Peyer's patch (tissue), 4 donors: ENCODE results near the gene DVL2.

Experiments used
- POLR2A ChIP-seq, 2 donors: fragments of 450-650 bp; IDR thresholded peaks; one replicate each; pipeline ENCODE4 v1.5.1; 2017; ENCODE audit warnings: antibody characterized with exemption in 2 of 2, mild to moderate bottlenecking in 2 of 2, moderate library complexity in 2 of 2
- TF ChIP-seq, protein P1 (sequence below), 6 experiments: fragments of 450-650 bp in 4 of 6; fragments of 200-600 bp in 2 of 6; sonication (generic) in 1 of 6; IDR thresholded peaks; one replicate each; pipeline ENCODE4 v1.5.1; 2017 to 2019; ENCODE audit warnings: antibody characterized with exemption in 6 of 6, mild to moderate bottlenecking in 3 of 6, moderate library complexity in 1 of 6

DNA sequence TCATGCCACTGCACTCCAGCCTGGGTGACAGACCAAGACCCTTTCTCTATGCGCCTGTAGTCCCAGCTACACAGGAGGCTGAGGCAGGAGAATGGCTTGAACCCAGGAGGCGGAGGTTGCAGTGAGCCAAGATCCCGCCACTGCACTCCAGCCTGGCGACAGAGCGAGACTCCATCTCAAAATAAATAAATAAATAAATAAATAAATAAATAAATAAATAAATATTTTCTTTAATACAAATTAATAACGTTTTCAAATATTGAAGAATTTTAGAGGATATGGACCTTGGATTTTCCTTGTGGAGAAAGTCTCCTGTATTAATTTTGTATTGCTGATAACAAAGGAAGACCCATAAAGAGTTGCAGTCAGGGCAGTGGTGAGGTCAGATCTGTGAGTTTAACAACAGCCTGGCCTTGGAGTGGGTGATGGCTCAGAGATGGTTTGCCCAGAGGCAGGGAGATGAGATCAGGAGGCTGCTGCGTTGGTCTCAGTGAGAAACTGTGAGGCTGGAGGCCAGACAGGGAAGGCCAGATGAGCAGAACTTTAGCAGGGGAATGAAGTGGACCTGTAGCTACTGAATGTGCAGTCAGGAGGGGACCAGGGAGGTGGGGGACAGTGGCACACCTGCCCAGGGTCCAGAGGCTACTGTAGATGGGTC, 50.8 kb downstream of the DVL2 start:
- TF ChIP-seq, protein P1, sequence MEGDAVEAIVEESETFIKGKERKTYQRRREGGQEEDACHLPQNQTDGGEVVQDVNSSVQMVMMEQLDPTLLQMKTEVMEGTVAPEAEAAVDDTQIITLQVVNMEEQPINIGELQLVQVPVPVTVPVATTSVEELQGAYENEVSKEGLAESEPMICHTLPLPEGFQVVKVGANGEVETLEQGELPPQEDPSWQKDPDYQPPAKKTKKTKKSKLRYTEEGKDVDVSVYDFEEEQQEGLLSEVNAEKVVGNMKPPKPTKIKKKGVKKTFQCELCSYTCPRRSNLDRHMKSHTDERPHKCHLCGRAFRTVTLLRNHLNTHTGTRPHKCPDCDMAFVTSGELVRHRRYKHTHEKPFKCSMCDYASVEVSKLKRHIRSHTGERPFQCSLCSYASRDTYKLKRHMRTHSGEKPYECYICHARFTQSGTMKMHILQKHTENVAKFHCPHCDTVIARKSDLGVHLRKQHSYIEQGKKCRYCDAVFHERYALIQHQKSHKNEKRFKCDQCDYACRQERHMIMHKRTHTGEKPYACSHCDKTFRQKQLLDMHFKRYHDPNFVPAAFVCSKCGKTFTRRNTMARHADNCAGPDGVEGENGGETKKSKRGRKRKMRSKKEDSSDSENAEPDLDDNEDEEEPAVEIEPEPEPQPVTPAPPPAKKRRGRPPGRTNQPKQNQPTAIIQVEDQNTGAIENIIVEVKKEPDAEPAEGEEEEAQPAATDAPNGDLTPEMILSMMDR (IDR thresholded peaks at IDR 0.05) = no peak
- no peak for TF ChIP-seq POLR2A (IDR thresholded peaks at IDR 0.05)
